T-helper 2 cell (primary cell): ENCODE data around the gene C9.
"Not testable (repeated sequence)": the region's sequence is repeated elsewhere in the genome, so short reads cannot be mapped to it uniquely, and the experiment has no call there.

Source experiments
- DNase-seq, 5 experiments: peaks; one replicate each; pipeline versions ENCODE4 v3.0.0 to v3.0.0-alpha.2; 2012 to 2022

C9 gene

DNA sequence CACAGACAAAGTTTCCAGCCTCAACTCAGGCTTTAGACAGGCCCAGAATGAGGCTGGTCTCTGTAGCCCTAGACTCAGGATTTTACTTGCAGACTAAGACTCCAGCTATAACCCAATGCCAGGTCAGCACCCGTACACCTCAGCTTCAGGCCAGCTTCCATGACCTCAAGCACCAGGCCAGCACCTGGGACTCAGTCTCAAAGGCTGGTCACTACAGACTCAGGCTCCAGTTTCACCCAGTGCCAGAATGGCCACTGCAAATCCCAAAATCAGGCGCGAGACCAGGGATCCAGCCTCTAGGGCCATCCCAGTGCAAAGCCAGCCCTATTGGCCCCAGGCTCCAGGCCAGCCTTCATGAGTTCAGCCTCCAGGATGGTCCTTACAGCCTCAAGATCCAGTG lies 44.9 kb downstream of the C9 start:
- DNase-seq, result no peak

DNA sequence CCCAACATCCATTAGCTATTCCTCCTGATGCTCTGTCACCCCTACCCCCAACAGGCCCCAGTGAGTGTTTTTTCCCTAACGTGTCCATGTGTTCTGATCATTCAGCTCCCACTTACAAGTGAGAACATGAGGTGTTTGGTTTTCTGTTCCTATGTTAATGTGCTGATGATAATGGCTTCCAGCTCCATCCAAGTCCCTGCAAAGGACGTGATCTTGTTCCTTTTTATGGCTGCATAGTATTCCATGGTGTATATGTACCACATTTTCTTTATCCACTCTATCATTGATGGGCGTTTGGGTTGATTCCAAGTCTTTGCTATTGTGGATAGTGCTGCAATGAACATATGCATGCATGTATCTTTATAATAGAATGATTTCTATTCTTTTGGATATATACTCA lies 47.8 kb downstream of the C9 start:
- not testable (repeated sequence) for DNase-seq

DNA sequence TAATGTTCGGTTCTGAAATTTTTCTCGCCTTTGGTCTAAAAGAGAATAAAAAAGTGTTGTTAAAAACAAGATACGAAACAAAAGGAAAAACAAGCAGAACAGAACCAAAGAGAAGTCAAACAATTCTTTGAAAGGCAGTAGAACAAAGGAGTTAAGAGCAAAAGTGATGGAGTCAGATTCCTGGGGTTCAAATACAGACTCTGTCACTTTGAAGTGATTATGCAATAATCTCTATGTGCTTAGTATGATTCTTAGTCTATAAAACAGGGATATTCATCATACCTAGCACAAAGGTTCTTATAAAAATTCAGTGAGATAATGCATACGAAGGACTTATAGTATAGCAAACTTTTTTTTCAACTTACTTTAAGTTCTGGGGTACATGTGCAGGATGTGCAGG lies 48.3 kb downstream of the C9 start:
- no peak for DNase-seq

DNA sequence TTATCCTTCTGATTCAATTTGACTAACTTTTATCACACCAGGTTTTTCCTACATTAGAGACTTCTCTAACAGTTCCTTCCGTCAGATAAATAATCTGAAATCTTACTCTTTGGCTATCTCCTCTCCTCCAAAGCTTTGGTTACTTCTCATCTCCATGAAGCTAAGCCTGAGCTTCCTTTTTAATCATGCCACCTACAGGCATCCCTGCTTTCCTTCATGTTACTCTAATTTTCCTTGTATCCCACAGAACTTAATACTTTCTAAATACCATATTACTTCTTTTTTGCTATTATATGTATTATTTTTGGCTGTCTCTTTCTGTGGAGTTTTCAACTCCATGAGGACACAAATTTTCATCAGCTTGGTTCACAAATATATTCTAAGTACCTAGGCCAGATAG lies 49.7 kb downstream of the C9 start:
- no peak for DNase-seq

DNA sequence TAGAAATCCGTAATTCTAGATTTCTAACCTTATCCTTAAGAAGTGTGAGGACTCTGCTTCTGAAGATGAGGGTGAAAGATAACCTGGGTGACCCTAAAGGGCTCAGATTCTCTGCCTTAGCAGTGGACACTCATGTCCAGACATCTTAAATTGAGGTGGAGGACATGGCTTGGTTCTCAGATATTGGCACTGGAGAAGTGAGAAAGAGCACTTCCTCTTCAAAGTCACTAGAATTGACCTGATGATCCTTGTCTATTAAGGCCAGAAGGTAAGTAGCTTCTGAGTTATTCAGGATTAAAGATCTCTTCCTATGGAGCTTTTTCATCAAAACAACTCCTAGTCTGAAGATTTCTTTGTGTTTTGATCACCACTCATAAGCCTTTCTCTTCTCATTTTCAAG lies 54.8 kb downstream of the C9 start:
- DNase-seq, result no peak

DNA sequence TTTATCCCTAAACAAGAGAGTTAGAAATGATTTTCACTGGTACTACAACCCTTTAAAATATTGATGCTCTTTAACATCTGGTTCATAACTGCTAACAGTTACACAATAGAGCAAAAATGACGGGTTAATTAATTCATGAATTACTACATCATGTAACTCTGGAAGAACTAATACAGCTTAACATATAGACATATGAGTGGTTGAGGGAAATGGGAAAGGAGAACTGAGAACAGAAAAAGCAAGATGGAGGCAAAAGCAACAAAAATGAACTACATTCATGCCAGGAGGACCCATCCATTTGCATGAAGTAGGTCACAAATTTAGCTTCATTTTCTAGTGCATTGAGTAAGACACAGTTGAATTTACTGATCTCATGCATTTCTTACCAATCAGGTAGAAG lies 61.8 kb downstream of the C9 start:
- DNase-seq, result no peak

DNA sequence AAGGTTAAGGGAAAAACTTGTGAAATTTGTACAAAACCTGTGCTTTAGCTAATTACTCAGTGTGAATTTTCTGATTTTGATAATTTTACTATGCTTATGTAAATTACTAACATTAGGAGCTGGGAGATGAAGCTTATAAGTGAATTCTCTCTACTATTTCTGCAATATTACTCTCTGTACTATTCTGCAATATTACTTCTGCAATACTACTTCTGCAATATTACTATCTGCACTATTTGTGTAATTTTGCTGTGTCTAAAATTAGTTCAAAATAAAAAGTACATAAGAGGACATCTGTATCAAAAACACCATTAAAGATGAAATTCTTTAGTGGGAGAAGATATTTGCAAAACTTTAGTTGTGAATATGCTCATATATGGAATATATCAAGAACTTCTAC lies 62.9 kb downstream of the C9 start:
- DNase-seq, result no peak

DNA sequence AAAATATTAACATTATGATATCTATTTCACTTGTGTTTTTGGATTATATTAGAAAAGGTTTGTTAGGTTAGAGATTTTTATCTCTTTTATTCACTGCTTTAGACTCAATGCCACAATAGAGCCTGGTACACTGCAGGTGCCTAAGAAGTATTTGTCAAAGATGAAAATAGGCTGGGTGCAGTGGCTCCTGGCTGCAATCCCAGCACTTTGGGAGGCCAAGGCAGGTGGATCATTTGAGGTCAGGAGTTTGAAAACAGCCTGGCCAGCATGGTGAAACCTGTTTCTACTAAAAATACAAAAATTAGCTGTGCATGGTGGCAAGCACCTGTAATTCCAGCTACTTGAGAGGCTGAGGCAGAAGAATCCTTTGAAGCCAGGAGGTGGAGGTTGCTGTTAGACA lies 64.3 kb downstream of the C9 start:
- no peak for DNase-seq

DNA sequence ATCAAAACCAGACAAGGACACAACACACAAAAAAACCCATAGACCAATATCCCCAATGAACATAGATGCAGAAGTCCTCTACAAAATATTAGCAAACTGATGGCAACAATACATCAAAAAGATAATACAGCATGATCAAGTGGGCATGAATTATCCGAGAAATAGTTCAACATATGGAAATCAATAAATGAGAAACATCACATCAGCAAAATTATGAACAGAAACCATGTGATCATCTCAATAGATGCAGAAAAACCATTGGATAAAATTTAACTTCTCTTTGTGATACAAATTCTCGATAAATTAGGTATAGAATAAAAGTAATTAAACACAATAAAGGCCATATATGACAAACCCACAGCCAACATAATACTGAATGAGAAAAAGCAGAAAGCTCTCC lies 69.6 kb downstream of the C9 start:
- no peak for DNase-seq

DNA sequence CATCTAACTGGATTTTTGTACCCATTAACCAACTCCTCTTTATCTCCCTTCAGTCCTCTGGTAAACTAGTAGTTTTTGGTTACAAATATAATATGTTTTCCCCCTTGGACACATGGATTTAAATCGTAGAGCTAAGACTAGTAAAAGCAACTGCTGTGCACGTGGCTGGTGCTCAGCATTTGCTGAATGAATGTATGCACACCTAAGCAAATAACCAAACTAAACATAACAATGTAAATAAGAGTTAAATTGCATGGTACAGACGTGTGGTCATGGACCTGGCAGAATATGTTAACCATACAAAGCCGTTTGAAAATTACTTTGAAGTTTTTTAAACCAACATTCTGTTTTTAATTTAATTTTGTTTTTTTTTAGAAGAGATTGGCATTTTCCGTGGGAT lies 79.7 kb downstream of the C9 start:
- no peak for DNase-seq

DNA sequence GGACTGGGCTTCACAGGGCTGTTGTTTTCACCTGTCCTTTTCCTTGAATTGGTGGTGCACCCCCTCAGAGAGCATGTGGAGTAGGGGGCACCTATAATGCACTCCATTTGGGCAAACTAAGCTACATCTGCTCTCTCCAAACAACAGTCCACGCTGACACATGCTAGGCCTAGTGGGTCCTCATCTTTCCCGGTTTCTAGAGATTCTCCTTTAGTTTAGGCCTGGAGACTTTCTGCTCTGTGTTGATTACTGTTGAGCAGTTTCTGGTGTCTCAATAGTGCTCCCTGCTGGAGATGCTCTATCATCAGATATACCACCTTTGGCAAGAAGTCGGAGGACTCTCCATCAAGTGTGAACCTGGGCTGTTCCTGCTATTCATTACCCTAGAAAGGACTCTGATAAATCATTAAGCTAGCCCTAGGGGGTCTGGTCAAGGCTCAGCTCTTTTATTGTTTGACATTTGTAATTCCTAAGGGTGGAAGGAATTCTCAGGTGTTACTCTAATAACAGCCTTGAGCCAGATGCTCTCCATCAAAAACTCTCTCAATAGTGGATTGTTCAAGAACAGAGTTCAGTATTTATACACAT lies 81.0 kb downstream of the C9 start:
- DNase-seq, result peak in 4 of 5 experiments; percentile 9 to 81 (median 43)

DNA sequence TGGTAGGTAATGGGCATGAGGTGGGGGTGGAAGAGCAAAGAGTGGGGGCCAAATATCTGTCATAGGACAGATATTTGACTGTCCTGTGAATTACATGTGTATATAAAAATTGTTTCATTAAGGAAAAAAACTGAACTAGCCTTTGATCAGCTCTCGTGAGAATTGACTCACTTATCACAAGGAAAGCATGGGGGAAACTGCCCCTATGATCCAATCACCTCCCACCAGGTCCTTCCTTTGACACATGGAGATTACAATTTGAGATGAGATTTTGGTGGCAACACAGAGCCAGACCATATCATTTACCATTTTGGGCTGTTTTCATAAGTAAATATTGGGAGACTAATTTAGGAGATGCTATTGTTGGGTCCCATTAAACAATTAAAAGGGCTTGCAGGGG lies 81.7 kb downstream of the C9 start:
- DNase-seq, result no peak

DNA sequence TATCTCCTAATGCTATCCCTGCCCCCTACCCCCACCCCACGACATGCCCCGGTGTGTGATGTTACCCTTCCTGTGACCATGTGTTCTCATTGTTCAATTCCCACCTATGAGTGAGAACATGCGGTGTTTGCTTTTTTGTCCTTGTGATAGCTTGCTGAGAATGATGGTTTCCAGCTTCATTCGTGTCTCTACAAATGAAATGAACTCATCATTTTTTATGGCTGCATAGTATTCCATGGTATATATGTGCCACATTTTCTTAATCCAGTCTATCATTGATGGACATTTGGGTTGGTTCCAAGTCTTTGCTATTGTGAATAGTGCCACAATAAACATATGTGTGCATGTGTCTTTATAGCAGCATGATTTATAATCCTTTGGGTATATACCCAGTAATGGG lies 88.4 kb downstream of the C9 start:
- not testable (repeated sequence) for DNase-seq

DNA sequence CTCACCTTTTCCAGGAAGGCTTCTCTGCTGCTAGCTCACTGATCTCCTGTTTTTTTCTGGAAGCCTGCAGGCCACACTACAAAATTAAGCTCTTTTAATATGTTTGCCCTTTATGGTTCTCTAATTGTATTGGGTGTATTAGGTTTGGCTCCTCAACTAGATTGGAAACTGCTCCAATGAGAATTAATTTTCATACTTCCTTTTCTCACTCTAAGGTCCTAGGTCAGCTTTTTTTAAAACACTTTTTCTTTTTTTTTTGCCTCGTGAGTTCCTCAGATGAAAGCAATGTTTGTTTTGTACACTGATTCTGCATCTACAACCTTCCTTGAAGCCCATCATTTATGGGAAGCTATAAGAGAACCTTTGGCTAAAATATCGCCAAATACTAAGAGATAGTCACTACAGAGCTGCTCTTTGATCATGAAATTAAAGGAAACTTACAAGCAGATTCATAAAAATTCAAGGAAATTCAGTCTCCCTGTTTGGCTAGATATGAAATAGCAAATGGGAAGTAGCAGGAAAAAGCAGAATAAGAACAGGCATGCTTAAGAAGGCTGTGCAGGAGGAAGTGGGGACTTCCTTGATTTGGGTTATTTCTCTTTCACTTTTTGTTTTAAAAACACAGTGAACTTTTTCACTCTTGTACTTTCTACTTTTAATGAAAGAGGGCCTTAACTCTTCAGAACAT lies 89.8 kb downstream of the C9 start:
- peak in 2 of 5 experiments; percentile 29 to 60 for DNase-seq

DNA sequence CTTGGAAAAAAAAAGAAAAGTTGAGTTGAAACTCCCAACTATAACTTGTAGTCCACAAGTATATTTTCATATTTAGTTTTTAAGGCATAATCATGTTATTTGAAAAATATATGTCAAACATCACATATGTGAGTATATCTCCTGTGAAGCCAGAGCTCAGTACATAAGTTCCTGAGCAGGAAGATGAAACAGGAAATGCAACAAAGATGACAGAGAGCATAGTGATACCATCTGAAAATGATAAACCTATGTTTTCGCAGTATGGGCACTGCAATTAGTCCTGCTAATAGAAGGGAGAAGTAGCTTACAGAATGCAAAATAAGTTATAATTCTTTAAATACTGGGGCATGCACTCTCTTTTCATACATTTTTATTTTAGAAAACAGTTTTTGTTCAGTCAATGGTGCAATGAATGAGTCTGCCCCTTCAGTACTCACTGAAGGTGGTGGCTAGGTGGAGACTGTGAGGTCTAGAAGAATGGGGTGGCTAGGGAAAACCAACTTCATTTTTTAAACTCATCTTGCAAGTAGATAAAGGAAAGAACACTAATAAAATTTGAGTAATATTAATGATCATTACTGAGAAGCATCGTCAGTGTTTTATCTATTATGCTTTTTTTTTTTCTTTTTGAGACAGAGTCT lies 90.9 kb downstream of the C9 start:
- DNase-seq, result peak in 1 of 5 experiments; percentile 75

DNA sequence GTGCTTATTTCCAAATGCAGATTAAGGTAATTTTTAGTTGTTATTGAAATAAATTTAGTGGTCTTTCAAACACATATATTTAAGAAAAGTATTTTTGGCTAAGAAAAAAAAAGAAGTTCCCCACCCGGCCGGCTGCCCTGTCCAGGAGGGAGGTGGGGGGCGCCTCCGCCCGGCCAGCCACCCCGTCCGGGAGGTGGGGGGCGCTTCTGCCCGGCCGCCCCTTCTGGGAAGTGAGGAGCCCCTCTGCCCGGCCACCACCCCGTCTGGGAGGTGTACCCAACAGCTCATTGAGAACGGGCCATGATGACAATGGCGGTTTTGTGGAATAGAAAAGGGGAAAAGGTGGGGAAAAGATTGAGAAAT lies 91.4 kb downstream of the C9 start:
- DNase-seq, result not testable (repeated sequence)

DNA sequence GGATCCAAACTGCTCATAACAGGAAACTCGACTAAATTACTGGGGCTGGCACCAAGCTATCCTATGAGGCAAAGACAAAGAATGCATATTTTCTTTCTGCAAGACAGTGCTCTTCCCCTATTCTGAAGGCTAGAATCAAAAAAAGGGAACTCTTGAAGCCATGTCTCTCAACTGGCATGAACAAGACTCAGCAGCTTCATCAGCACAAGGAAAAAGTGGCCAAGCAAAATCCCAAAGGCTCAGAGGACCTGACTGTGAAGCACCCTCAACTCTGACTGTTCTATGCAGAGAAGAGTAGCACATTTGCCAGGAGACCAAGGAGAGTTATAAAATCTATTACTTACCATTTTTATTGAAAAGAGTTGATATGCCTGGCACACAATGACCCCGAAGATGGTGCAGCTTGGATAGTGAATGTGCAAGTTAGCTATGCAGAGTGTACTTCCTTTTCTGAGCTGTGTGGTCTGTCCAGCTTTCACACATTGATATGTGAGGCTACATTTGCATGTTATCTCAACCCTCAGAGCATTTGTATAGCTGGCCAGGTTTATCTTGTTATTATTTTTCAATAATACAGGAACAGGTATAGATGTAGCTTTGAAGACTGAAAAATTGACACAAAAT lies 94.0 kb downstream of the C9 start:
- peak in 1 of 5 experiments; percentile 57 for DNase-seq

DNA sequence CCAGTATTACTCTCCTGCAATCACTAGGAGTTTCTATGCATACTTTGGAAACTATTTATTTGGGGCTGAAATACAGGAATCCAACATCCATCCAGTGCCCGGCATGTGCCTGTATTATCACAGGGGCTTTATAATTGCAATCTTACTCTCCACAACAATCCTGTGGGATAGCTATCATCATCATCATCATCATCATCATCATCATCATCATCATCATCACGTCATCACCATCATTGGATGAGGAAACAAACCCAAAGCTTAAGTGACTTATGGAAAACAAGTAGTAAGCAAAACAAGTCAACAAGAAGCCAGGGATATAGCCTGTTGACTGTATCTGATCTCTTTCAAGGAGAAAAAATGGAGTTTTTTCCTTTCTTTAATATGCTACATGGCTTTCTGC lies 97.1 kb downstream of the C9 start:
- DNase-seq, result no peak

DNA sequence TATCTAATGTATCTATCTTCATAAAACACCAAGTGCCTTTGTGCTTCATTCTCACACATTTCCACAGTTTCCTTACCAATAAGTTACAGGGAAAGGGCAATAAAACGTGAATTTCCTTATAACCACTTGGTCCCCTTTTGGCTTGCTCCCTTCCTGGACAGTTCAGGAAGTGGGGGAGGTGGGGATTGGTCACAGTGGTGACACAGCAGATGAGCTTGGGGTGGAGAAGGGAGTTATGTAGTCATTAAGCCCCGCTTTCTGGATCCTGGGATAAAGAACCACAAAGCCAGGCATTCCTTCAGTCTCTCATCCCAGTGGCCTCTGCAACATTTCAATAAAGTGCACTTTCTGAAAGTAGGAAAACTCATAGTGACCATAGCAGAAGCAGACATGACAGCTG lies 97.9 kb downstream of the C9 start:
- DNase-seq, result no peak

DNA sequence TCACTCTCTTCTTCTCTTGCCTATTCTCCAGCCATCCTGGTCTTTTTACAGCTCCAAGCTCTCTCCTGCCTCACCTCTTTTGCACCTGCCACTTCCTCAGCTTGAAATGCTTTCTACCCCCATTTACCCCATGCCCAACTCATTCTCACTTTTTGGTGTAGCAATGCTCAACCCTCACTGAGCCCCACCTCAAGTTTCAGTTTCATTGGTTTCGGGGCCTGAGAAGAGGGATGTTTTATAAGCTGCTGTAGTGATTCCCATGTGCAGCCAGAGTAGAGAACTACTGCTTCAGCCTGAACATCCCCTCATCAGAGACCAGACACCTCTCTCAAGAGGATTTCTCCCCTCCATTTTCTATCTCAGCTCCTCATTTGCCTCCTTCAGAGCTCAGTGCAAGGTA lies 99.8 kb downstream of the C9 start:
- DNase-seq, result peak in 1 of 5 experiments; percentile 80

DNA sequence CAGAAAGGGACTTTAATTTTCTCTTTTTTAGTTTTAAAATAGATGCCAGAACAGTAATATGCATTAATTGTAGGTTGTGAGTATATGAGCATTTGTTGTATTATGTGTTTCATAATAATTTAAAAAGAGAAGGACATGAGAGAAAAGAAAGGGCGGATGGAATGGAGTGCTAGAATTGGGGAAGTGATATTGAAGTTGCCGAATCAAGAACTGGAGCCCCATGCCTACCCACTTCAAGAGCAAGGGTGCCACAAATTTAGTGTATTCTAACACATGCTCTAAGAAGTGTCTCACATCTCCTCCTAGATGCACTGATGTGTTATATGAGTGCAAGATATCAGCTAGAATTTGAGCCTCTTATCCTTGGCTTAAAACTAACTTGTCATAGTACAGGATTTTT lies 101.3 kb downstream of the C9 start:
- DNase-seq, result no peak

DNA sequence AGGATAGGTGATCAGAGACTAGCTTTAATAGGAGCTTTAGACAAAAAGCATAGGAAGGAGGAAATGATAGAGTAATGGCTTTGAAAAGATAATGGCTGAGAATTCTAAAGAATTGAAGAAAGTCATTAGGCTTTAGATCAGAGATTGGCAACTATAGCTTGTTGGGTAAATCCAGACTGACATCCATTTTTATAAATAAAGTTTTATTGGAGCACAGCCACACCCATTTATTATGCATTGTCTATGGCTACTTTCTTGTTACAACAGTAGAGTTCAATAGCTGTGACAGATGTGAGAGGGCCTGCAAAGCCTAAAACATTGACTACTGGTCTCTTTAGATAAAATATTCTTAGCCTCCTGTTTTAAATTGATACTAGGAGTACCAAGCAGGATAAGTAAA lies 104.2 kb downstream of the C9 start:
- no peak for DNase-seq

DNA sequence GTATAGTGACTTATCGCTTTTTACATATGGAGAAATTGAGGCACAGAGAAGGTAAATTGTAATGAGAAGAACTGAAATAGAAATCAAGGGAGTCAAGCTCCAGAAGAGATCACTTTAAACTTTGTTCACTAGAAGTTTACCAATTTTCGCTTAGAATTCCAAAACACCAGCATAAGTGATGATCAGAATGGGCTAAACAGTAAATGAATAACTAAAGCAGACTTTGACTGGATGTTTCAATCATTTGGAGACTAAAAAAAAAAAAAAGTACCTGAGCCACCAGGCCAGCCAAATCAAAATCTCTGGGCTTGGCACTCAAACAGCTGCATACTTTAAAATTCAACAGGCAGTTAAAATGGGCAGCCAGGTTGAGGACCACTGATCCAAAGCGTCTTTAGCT lies 106.7 kb downstream of the C9 start:
- DNase-seq, result no peak
